ENCODE measurements around the gene FALEC. TPM values are rescaled to one million over a fixed set of nuclear protein-coding genes. Genes with fewer than 3 reads are reported as not detected.

The FALEC gene
- total RNA-seq, 2 donors from 2014 or later, result not detected

DNA sequence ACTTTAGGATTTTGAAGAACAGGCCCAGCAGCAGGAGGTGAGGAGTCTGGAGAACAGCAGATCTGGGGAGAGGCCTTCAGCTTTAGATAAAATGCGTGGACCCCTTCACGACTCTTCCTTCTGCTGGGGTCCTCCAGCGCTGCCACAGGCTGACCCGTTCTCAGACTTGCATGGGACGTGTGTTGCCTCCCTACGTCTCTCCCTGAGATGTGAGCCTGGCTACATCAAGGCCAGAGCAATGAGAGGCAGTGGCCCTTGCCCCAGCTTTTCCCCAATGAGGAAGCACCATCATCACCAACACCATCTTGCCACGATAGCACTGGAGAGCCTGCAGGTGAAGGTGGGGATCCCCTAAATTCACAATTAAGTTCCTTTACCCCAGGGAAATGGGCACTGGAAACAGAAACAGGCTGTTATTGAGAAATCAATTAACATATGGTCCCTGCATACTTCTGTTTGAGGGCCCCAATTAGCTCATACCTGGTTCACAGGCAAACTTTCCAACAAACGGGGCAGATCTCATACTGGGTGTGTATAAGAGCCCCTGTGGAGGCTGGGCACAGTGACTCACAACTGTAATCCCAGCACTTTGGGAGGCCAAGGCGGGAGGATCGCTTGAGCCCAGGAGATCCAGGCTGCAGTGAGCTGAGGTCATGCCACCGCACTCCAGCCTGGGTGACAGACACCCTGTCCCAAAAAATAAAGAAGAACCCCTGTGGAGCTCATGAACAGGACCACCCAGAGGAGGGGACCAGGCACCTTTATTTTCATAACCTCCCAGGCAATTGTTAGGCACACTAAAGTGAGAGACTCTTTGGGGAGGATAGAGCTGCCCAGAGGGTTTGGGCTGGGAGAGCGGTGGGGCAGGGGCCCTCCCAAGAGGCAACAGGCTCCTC, 21.5 kb downstream of the FALEC start:
- intact Hi-C loops (cut with DNase I), result loop anchor here in 1 of 2 donors (10.0 kb wide), 1 partner anchor 72 kb away; no protein-coding TSS in a partner anchor
- DNase-seq, result no peak
- no peak for ATAC-seq

DNA sequence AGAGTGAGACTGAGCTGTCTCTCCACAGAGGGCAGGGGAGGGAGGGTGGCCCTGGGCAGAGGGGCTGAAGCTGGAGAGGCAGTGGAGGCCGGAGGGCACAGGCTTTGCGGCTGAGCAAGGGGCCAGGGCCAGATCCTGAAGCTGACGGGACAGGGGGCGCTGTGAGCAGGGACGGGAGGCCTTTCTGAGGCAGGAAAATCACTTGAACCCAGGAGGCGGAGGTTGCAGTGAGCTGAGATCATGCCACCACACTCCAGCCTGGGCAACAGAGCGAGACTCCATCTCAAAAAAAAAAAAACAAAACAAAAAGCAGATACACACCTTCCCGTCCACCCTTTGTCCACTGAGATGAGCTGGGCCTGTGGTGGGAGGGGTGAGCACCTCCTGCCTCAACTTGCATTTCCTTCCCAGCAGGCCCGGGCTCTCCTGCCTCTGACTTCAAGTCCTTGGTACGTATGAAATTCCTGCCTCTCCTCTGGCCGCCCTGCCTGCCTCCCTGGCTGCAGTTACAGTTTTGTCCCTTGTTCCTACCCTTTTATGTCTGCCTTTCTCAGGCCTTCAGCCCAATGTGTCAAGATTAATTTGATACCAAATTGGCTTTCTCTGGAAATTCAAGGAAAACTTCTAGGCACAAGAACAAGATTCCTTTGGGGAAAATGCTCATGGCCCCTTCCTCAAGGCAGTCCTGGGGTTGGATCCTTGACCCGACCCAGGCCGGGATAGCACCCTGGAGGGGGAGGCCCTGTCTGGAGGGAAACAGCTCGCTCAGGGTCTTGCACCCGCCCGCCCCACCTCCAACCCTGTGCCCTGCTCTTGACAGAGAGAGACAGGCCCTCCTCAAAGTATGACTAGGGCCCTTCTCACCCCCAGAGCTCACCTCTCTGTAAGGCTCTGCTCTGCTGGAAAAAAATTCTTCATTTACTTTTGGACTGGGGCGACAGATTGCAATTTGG, 22.5 kb downstream of the FALEC start:
- intact Hi-C loops (cut with DNase I), result loop anchor here in 1 of 2 donors (10.0 kb wide), 1 partner anchor 73 kb away; no protein-coding TSS in a partner anchor
- DNase-seq, result peak; percentile 60
- peak; percentile 34 to 35 for ATAC-seq

DNA sequence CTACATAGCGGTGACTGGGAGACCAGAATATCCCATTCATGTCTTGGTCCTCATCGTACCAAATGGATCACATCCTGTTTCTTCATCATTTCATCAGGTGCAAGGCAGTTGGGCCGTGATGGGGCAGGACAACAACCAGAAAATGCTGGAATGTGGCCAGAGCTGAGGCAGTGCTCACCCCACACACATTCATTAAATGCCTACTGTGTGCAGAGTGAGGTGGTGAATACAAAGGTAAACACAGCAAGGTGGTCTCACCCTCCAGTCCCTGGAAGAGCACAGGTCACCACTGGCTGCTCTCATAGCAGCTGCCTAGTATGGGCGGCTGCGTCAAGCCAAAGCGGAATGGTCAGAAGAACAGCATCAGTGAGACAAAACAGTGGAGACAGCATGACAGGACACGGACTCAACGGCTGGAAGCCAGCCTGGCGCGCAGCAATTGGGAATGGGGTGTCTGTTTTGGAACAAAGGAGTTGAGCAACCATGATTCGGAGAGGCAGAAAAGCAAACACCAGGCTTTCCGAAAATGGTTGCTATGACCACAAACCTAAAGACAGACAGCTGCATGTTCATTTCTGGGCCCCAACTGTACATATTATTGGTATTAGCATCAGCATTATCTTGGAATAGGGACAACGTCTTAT, 28.1 kb downstream of the FALEC start:
- intact Hi-C loops (cut with DNase I), result no loop called here
- DNase-seq, result peak; percentile 71
- ATAC-seq, result peak; percentile 61 to 65

DNA sequence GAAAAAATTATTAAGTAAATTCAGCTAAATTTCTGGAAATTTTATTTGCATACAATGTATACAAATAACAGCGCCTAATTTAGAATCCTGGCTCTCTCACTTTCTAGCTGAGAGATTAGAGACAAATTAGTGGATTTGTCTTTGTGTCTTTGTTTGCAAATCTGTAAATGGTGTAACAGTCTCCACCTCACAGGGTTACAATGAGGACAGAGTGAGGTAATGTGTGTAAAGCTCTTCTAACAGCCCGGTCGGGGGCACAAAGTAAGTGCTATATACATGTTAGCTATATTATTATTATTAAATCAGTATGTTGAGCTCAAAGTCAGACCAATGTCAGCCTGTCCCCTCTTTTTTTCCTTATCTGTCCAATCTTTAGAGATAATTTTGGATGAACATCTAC, 28.7 kb downstream of the FALEC start:
- ATAC-seq (no peak), DNase-seq (peak; percentile 9)
- intact Hi-C loops (cut with DNase I), result no loop called here

DNA sequence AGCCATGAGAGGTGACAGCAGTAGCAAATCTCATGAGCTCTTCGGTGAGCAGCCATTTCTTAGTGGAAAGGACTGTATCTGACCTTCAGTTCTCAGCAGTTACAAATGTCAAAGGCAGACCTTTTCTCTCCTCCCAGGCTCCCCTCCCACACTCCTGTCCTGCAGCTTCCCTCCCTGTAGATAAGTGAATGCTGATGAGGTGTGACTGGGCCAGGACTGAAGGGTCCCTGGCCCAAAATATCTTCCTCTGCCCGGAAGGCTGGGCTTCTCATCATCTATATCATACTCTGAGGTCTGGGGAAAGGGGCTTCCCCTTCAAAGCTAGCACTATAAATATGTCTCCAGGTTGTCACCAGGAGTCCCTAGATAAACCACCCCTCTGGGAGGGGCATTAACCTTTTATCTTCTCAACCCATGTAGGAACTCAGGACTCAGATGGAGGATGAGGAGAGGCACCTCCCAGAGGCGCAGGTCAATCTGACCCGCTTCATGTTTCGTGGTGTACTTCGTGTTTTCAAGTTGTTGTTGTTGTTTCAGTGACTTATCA, 30.0 kb downstream of the FALEC start:
- intact Hi-C loops (cut with DNase I), result no loop called here
- ATAC-seq (no peak), DNase-seq (peak; percentile 13)

DNA sequence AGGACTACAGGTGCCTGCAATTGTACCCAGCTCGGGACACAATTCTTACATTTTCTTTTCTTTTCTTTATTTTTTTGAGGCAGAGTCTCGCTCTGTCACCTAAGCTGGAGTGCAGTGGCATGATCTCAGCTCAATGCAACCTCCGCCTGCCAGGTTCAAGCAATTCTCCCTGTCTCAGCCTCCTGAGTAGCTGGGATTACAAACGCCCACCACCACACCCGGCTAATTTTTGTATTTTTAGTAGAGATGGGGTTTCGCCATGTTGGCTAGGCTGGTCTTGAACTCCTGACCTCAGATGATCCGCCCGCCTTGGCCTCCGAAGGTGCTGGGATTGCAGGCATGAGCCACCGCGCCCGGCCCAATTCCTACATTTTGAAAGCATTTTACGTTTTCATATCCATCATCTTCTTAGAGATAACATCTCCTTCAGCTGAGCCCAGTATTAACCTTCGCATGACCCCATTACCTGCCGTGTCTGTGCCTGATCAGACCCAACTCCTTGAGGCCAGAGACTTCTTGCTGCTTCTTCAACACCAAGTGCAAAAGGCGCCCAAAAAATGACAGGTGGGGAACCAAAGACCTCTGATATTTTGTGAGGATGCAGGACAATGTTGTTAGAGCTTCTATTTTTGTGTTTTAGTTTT, 30.9 kb downstream of the FALEC start:
- ATAC-seq, result no peak
- no peak for DNase-seq
- intact Hi-C loops (cut with DNase I), result no loop called here

DNA sequence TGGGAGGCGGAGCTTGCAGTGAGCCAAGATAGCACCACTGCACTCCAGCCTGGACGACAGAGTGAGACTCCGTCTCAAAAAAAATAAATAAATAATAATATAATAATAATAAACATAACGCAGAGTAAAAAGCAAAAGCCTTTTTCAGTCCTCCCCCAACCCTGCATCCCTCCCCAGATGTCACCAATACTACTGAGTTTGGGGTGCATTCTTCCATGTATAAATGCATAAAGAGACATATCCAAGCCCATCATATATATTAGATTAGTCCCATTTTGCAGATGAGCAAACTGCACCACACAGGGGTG, 32.7 kb downstream of the FALEC start:
- intact Hi-C loops (cut with DNase I), result no loop called here
- no peak for ATAC-seq
- DNase-seq, result no peak

DNA sequence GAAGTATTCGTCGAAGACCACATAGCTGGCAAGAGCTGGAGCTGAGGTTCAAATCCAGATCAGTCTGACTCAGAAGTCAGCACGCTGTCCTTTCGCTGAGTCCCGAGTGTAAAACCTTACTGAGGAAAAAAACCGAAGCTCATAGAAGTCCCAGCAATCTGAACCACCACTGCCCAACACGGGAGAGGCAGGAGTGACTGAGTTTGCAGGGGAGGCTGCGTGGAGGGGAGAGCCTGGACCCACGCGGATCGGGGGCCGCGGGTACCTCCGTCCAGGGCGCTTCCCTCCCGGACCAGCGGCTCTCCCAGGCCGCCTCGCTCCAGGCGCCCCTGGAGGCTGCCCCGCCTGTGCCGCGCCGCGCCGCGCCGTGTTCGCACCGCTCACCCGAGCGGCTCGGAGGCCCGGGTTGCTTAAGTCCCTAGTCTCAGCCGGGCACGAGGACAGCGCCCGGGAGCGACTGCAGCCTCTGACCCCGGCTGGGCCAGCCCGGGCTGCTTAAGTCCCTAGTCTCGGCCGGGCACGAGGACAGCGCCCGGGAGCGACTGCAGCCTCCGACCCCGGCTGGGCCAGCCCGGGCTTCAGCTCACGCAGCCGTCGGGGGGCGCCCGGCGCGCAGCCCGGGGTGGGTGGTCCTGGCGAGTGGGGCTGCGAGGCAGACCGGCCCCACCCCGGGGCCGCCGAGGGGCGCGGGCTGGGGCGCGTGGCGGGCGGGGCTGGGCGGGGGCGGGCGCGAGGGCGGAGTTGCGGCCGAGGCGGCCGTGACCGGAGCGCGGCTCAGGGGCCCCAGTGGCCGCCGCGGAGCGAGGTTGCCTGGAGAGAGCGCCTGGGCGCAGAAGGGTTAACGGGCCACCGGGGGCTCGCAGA, 33.3 kb downstream of the FALEC start, which contains the start of gene ADAMTSL4:
Gene ADAMTSL4, plus strand, starts transcription at position 777 of the 864 bp plus-strand sequence. CDS start 2,881 bp downstream, outside the sequence.
- DNase-seq (no peak), ATAC-seq (peak; percentile 39 to 54)

DNA sequence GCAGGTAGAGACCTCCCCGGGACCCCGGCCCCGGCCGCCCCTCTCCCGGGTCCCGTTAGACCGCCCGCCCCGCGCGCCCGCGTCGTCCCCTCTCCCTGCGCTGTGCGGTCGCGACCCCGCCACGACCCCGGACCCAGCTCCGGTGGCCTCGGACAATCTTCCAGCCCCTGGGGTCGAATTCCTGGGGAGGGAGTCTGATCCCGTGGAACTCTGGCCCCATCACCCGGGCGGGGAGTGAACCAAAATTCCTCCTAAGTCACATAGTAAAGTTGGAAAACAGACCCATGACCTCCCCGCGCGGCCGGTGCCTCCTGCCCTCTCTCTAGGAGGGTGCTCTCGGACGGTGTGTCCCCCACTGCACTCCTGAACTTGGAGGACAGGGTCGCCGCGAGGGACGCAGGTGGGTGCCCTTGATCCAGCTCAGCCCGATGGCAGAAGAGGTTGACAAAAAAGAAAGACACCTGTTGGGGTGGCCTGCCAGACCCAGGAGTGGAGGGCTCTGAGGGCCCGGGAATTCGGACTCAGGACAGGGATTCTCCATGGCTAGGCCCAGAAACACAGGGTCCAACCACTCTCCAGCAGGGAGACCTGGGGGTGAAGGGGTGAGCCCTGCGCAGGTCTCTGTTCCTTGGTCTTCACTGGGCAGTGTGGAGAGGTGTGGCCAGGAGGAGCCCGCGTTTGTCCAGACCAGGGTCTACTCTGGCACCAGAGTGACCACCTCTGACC, 34.1 kb downstream of the FALEC start:
- intact Hi-C loops (cut with DNase I), result no loop called here
- DNase-seq (no peak), ATAC-seq (peak; percentile 7)

More for the DNA sequence above, 33.3 kb downstream of the FALEC start, which contains the start of gene ADAMTSL4:
- intact Hi-C loops (cut with DNase I), result no loop called here

DNA sequence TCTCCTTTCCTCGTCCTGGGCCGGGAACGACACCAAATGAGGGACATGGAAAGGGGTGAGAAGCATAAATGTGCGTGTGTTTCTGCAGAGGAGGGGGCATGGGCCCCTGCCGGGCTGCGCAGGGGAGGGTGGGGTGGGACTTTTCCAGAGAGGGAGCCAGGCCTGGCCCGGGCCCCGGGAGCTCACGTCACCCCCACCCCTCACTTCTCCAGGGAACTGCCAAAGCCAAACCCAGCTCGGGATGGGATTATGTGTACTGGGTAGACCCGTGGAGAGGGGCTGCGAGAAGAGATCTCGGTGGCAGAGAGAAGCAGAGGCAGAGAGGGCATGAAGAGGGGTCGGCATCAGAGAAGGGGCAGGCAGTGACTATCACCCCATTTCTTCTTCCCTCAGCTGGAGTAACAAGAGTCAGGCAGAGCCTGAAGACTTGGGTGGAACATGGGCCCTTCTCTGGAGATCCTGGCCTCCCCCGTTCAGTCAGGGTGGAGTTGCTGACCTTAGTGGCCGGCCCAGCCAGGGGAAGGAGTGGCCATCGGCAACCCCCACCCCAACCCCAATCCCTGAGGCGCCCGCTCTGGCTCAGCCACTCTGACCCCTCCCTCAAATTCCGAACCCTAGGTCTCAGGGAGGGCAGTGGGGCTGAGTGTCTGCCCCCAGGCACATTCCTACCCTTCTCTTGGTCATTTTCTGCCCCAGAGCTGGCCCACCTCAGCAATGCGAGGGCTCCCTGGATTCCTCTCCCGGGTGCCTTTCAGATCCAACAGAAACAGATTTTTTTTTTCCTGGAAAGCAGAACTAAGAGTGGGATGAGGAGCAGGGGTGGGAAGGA, 34.9 kb downstream of the FALEC start:
- ATAC-seq (peak; percentile 13 to 18), DNase-seq (peak; percentile 71)
- intact Hi-C loops (cut with DNase I), result no loop called here

DNA sequence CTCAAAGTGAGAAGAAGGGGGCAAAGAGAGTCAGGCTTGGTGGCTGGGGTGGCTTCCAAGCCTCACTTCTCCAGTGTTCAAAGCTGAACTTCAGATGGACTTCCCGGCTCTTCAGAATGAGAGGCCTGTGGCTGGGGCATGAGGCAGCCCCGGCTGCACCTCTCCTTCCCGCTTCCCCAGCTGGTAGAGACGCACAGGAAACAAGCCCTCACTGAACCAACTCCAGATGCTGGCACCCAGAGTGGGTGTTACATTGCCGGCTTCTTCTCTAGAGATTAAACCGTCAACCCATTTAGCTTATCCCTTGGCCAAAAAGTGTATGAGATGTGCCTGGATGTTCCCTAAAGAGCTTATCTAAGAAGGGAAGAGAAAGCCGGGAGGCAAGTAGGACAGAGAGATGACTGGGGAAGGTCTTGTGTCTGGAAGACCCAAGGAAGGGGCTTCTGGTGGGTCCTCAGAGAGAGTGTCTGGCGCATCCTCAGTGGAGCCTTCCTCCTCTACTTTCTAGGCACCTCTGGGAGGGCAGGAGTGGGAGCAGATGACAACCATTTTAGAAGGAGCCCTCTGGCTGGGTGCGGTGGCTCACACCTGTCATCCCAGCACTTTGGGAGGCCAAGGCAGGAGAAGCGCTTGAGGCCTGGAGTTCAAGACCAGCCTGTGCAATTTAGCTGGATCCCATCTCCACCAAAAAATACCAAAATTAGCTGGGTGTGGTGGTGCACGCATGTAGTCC, 35.7 kb downstream of the FALEC start:
- DNase-seq (no peak), ATAC-seq (peak; percentile 2 to 3)
- intact Hi-C loops (cut with DNase I), result no loop called here

DNA sequence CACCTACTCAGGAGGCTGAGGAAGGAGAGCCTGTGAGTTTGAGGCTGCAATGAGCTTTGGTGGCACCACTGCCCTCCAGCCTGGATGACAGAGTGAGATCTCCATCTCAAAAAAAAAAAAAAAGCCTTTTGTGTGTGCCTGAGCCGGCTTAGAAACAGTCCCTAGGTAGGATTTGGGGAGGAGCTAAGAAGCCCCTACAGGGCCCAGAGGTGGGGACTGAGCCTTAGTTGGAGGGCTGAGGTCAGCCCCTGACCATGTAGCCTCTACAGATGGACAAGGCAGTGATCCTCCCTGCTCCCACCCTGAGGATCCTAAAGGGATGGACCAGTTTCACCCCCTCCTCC, 36.2 kb downstream of the FALEC start:
- no peak for DNase-seq
- intact Hi-C loops (cut with DNase I), result no loop called here

DNA sequence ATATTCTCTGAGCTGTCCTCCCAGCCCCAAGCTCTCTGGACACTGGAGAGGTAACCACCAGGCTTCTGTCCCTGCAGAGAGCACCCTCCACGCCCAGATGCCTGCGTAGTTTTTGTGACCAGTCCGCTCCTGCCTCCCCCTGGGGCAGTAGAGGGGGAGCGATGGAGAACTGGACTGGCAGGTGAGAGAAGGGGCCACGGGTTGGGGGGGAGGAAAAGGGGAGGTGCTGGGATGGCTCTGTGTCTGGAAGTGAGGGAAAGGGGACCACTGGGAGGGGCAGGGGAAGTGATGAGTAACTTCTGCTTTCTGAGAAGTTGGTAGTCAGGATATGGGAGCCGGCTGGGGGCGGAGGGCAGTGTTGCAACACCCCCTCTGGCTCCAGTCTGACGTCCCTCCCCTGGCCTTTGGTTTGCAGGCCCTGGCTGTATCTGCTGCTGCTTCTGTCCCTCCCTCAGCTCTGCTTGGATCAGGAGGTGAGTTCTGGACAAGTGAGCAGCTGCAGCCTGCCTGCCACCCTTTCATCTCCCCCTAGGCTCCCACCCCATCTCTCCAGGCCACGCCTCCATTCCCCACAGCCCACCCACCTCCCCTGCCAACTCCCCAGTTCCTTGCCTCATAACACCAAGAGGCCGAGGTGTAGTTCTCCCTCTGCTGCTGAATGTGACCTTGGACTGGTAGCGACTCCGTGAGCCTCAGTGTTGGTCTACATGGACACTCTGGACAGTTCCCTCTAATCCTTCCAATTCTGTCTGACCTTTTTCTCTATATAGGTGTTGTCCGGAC, 36.8 kb downstream of the FALEC start:
- peak; percentile 92 for DNase-seq
- intact Hi-C loops (cut with DNase I), result no loop called here
- ATAC-seq, result peak; percentile 55 to 65

More for the DNA sequence above, 36.2 kb downstream of the FALEC start:
- no peak for ATAC-seq

DNA sequence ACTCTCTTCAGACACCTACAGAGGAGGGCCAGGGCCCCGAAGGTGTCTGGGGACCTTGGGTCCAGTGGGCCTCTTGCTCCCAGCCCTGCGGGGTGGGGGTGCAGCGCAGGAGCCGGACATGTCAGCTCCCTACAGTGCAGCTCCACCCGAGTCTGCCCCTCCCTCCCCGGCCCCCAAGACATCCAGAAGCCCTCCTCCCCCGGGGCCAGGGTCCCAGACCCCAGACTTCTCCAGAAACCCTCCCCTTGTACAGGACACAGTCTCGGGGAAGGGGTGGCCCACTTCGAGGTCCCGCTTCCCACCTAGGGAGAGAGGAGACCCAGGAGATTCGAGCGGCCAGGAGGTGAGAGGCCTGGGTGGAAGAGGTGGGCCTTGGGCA, 37.3 kb downstream of the FALEC start:
- no peak for ATAC-seq
- peak; percentile 46 for DNase-seq
- intact Hi-C loops (cut with DNase I), result no loop called here

All from left cardiac atrium (tissue), 4 donors.